ENCODE results near the gene PLPPR4.

GRCh38 chr1:99246152-99246551, 18.1 kb upstream of the PLPPR4 start:
- TF ChIP-seq CTCF (conservative IDR thresholded peaks at IDR 0.05; ENCODE audit: low read depth, low read length) (no peak), EZH2 (IDR thresholded peaks at IDR 0.05; ENCODE audit: borderline replicate concordance, low read depth, low read length, poor library complexity, severe bottlenecking) (no peak)
